HCT116 (cell line): ENCODE measurements around the gene TWNK. TPM values are rescaled to one million over a fixed set of nuclear protein-coding genes. Genes with fewer than 3 reads are reported as not detected.

Source experiments
- ATAC-seq: fragments of 200-7000 bp; cut with Tn5 transposase; 2 replicates; pipeline ENCODE4 v1.9.1; 2020; ENCODE audit warnings: mild to moderate bottlenecking, moderate library complexity
- BruUV-seq: library from RNA; stranded (reverse); fragments of 400-500 nt; replicated peaks from 2 replicates; lab custom pipeline; 2021; lab: Mats Ljungman, UMichigan
- CTCF ChIA-PET: fragments of 300-600 bp; sonication (Branson Sonifier 250); formaldehyde crosslinking; loops from one replicate; lab custom pipeline; 2021; ENCODE audit warnings: antibody characterized with exemption; lab: Charles Lee
- POLR2A ChIA-PET: fragments of 300-600, 350-600 bp; sonication (Branson Sonifier 250); formaldehyde crosslinking; loops from one replicate; lab custom pipeline; 2021; ENCODE audit warnings: antibody characterized with exemption; lab: Charles Lee
- RAD21 ChIA-PET, 2 experiments: fragments of 300-600 bp; sonication (Branson Sonifier 250); formaldehyde crosslinking; loops; one replicate each; lab custom pipeline; 2023; ENCODE audit warnings: low total read pairs in 2 of 2; ENCODE audit not compliant: uncharacterized antibody in 2 of 2, unreplicated experiment in 2 of 2, low non-redundant PET in 1 of 2; lab: Charles Lee
- DNase-seq: peaks from one replicate; pipeline ENCODE4 v3.0.0-alpha.2; 2010; ENCODE audit warnings: low read depth, low spot score
- H2AFZ ChIP-seq: fragments of 200-600 bp; shearing (Covaris generic), sonication (generic); 2 replicates; pipeline ENCODE4 v1.6.1; 2017; ENCODE audit warnings: low read depth, mixed run types, mixed read lengths, antibody characterized with exemption, low read length; ENCODE audit not compliant: poor library complexity, severe bottlenecking
- H3K27ac ChIP-seq: 2 replicates; pipeline ENCODE4 v1.5.1; 2012; ENCODE audit warnings: low read depth, low read length
- H3K27me3 ChIP-seq: fragments of 200-600 bp; sonication (generic); 2 replicates; pipeline ENCODE4 v1.6.1; 2016; ENCODE audit warnings: mixed run types, low read length, mixed read lengths; ENCODE audit not compliant: insufficient read depth
- H3K36me3 ChIP-seq, 2 experiments: fragments of 200-500 bp in 1 of 2; fragments of 200-600 bp in 1 of 2; sonication (Bioruptor generic) in 1 of 2; sonication (generic) in 1 of 2; 2 replicates each; pipeline versions ENCODE4 v1.5.1 to v1.6.1; 2014 to 2016; ENCODE audit warnings: low read length in 2 of 2, inconsistent platforms in 1 of 2, mixed read lengths in 1 of 2, mixed run types in 1 of 2; ENCODE audit not compliant: insufficient read depth in 2 of 2, control insufficient read depth in 1 of 2
- H3K4me1 ChIP-seq, 2 experiments: fragments of 200-600 bp in 1 of 2; sonication (generic) in 1 of 2; 2 replicates each; pipeline versions ENCODE4 v1.5.1 to v1.6.1; 2012 to 2017; ENCODE audit warnings: low read length in 2 of 2, inconsistent platforms in 1 of 2, mild to moderate bottlenecking in 1 of 2, mixed read lengths in 1 of 2, mixed run types in 1 of 2, moderate library complexity in 1 of 2; ENCODE audit not compliant: insufficient read depth in 2 of 2, control insufficient read depth in 1 of 2
- H3K4me2 ChIP-seq: fragments of 200-600 bp; sonication (generic); 2 replicates; pipeline ENCODE4 v1.6.1; 2017; ENCODE audit warnings: mixed run types, low read length, mixed read lengths
- H3K4me3 ChIP-seq, 2 experiments: fragments of 200-600 bp in 1 of 2; sonication (generic) in 1 of 2; replicated peaks in 1 of 2; 2 replicates each; pipeline ENCODE4 v1.5.1; 2011 to 2016; ENCODE audit warnings: low read length in 2 of 2, control low read depth in 1 of 2, low read depth in 1 of 2, mild to moderate bottlenecking in 1 of 2, mixed read lengths in 1 of 2, mixed run types in 1 of 2
- H3K79me2 ChIP-seq: fragments of 200-600 bp; sonication (generic); 2 replicates; pipeline ENCODE4 v1.6.1; 2017; ENCODE audit warnings: mild to moderate bottlenecking, mixed run types, low read length, moderate library complexity, mixed read lengths; ENCODE audit not compliant: insufficient read depth
- H3K9ac ChIP-seq: fragments of 200-600 bp; sonication (generic); 2 replicates; pipeline ENCODE4 v1.6.1; 2016; ENCODE audit warnings: low read length, mixed read lengths
- H3K9me2 ChIP-seq: fragments of 200-600 bp; sonication (generic), shearing (Covaris generic); 2 replicates; pipeline ENCODE4 v1.6.1; 2017; ENCODE audit warnings: mixed run types, mild to moderate bottlenecking, moderate library complexity; ENCODE audit not compliant: insufficient read depth
- H3K9me3 ChIP-seq, 2 experiments: fragments of 200-500 bp in 1 of 2; fragments of 200-600 bp in 1 of 2; sonication (Bioruptor generic) in 1 of 2; sonication (generic) in 1 of 2; 2 replicates each; pipeline ENCODE4 v1.6.1; 2014 to 2017; ENCODE audit warnings: low read length in 2 of 2, mixed read lengths in 2 of 2, inconsistent platforms in 1 of 2, low read depth in 1 of 2, mild to moderate bottlenecking in 1 of 2, mixed run types in 1 of 2, moderate library complexity in 1 of 2; ENCODE audit not compliant: control insufficient read depth in 1 of 2, insufficient read depth in 1 of 2
- H4K20me1 ChIP-seq: fragments of 200-600 bp; sonication (generic), shearing (Covaris generic); 2 replicates; pipeline ENCODE4 v1.6.1; 2017; ENCODE audit warnings: mixed run types, mild to moderate bottlenecking, moderate library complexity; ENCODE audit not compliant: insufficient read depth
- CBX3 ChIP-seq: IDR thresholded peaks from 2 replicates; pipeline ENCODE4 v1.6.1; 2012; ENCODE audit warnings: low read depth
- CEBPB ChIP-seq: IDR thresholded peaks from 2 replicates; pipeline ENCODE4 v1.6.1; 2012; ENCODE audit warnings: low read depth
- EGR1 ChIP-seq: IDR thresholded peaks from 2 replicates; pipeline ENCODE4 v1.6.1; 2012; ENCODE audit warnings: low read depth
- EZH2phosphoT487 ChIP-seq: fragments of 200-600 bp; IDR thresholded peaks from 2 replicates; pipeline ENCODE4 v1.6.1; 2018; ENCODE audit warnings: antibody characterized with exemption, borderline replicate concordance
- POLR2A ChIP-seq: IDR thresholded peaks from 2 replicates; pipeline ENCODE4 v1.7.0; 2011; ENCODE audit warnings: borderline replicate concordance; ENCODE audit not compliant: insufficient read depth, insufficient read length; ENCODE audit errors: extremely low read depth
- POLR2AphosphoS5 ChIP-seq: IDR thresholded peaks from 2 replicates; pipeline ENCODE4 v1.6.1; 2011; ENCODE audit warnings: mild to moderate bottlenecking, low read depth, low read length, moderate library complexity
- SIN3A ChIP-seq: IDR thresholded peaks from 2 replicates; pipeline ENCODE4 v1.6.1; 2012; ENCODE audit warnings: low read depth
- SRF ChIP-seq: IDR thresholded peaks from 2 replicates; pipeline ENCODE4 v1.6.1; 2012; ENCODE audit warnings: low read depth
- TCF7L2 ChIP-seq: IDR thresholded peaks from 2 replicates; pipeline ENCODE4 v1.7.0; 2011; ENCODE audit warnings: borderline replicate concordance, inconsistent platforms; ENCODE audit not compliant: insufficient read depth, insufficient read length; ENCODE audit errors: extremely low read depth
- YY1 ChIP-seq: IDR thresholded peaks from 2 replicates; pipeline ENCODE4 v1.6.1; 2011; ENCODE audit warnings: low read length, low read depth, moderate library complexity, mild to moderate bottlenecking; ENCODE audit not compliant: insufficient replicate concordance; ENCODE audit errors: extremely low read depth
- ZFX ChIP-seq: fragments of 450-650 bp; IDR thresholded peaks from 2 replicates; pipeline ENCODE4 v1.6.1; 2017
- ZNF274 ChIP-seq: fragments of 200-500 bp; sonication (Bioruptor generic); IDR thresholded peaks from 2 replicates; pipeline ENCODE4 v1.6.1; 2014; ENCODE audit warnings: mild to moderate bottlenecking, low read depth, low read length, inconsistent platforms
- intact Hi-C: fragments of 100-400 bp; cut with micrococcal nuclease; formaldehyde crosslinking; loops from 2 replicates; pipeline ENCODE4 v1.10.0; 2022
- total RNA-seq: library from RNA; stranded (reverse); gene quantifications from one replicate; pipeline ENCODE4 v1.2.1, GENCODE V29; 2021; ENCODE audit not compliant: unreplicated experiment
- TF ChIP-seq, protein P1 (sequence below): IDR thresholded peaks from 2 replicates; pipeline ENCODE4 v1.6.1; 2012
- TF ChIP-seq, protein P2 (sequence below), 3 experiments: fragments of 200-600 bp in 1 of 3; sonication (generic) in 1 of 3; IDR thresholded peaks in 2 of 3; conservative IDR thresholded peaks in 1 of 3; 2 replicates each; pipeline ENCODE4 v1.5.1; 2012 to 2017; ENCODE audit warnings: low read depth in 2 of 3, low read length in 2 of 3, antibody characterized with exemption in 1 of 3, borderline replicate concordance in 1 of 3, control low read depth in 1 of 3, mild to moderate bottlenecking in 1 of 3, mixed read lengths in 1 of 3, mixed run types in 1 of 3, moderate library complexity in 1 of 3; ENCODE audit not compliant: insufficient read depth in 1 of 3

TWNK gene
- total RNA-seq, 1 experiment from 2014 or later: 42.1 TPM

DNA sequence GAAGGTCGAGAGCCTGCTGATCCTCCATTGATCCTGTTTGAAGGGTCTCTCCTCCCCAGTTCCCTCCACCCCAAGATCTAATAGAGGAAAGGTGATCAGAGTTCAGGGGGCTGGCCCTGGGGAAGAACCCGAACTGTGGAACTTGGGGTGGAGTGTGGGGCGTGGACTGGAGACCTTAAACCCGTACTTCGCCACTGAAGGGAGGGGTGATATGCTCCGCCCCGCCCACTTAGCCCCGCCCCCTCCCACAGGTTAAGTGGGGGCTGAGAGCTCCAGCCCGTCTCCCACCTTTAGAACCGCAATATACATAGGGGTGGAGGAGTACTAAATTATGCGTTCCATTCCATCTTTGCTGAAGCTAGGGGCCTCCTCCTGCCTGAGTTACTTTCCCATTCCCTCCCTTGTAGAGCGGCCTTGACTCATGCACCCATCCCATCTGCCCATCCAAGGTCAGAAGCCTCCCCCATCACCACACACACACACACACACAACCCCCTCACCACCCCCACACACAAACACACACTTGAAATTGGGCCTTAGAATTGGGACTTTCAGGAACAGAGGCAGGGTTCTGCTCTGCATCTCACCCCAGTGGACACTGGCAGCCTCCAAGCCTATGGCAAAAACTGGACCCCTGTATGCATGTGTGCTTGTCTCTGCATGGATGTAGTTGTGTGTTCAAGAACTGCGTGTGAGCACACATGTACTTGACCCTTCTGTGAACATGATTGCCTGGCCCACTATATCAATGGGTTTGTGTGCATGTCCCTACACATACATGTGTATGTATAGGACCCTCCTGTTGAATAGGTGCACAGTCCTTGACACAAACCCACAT lies 17.0 kb upstream of the TWNK start:
- peak; percentile 61 for ATAC-seq
- TF ChIP-seq POLR2AphosphoS5: 0 out of 2 replicates have a peak, but pooled peaks have one; percentile 22
- TF ChIP-seq, protein P1, sequence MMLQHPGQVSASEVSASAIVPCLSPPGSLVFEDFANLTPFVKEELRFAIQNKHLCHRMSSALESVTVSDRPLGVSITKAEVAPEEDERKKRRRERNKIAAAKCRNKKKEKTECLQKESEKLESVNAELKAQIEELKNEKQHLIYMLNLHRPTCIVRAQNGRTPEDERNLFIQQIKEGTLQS: no peak
- Histone ChIP-seq H3K9me2 (no peaks in the 10 kb centered on the region), H3K4me3 (peak overlapping the region; percentile 66 to 86), H3K27me3 (no peaks in the 10 kb centered on the region), H4K20me1 (no peaks in the 10 kb centered on the region), H3K4me2 (peak overlapping the region; percentile 98), H3K4me1 (peaks cover 7 to 32% of the 10 kb centered on the region in 2 experiments; a peak in 3 of 4 replicates), H3K27ac (no peak overlapping the region; the same call in 1 of the 2 replicates), H3K9ac (peak overlapping the region; percentile 75), H3K36me3 (peaks cover 0 to 4% of the 10 kb centered on the region in 2 experiments; a peak in 2 of 4 replicates), H3K79me2 (no peaks in the 10 kb centered on the region), H2AFZ (peak overlapping the region; percentile 91), H3K9me3 (no peaks in the 10 kb centered on the region)
- peak; percentile 26 for DNase-seq
- ChIA-PET POLR2A (interaction anchor here (0.7 kb wide), 1 partner anchor 13 kb away, joined by 3 read pairs; no protein-coding TSS in a partner anchor), RAD21 (no interaction called here), CTCF (interaction anchor here (1.0 to 1.7 kb wide), 3 partner anchors 11 to 44 kb away, joined by 4 to 9 read pairs (median 5); no protein-coding TSS in a partner anchor)
- TSS peak; percentile 25 for BruUV-seq
- intact Hi-C loops: no loop called here

DNA sequence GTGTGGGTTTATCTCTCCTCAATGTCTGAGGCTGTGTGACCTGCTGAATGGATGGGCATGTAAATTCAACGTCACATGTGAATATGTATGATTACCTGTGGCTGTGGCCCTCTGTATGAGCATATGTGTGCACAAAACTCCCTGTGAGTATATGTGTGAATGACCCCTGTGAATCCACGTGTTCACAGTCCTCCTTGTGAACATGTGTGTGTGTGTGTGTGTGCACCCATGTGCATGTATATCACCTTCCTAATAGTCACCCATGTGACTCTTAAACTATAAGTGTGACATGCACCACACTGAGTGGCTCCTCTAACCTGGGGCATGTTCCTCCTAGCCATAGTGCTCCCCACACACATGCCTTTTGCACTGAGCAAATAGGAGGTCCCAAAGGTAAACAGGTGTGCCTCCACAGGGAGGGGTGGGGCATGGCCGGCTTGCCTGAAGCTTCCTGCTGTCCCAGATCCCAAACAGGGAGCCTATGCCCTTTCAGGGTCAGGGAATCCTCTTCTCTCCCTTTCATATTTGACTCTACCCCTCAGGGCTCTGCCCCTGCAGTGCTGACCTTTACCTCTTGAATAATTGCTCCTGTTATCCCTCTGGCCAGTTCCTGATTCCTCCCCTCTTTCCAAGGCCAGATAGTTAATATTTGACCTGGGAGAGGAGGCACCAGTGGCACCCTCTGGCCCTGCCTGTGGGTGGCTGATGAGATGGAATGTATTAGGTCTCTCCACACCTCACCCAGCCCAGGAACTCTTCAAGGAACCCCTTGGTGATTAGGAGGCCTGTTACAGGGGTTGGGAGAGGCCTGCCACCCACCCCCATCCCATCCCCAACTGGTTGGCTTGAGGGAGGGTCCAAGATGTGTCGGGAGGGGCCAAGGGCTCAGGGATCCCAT lies 16.2 kb upstream of the TWNK start:
- no peaks in the 10 kb centered on the region for H4K20me1 ChIP-seq
- CTCF ChIA-PET: no interaction called here
- no peak overlapping the region for H2AFZ ChIP-seq
- no peaks in the 10 kb centered on the region for H3K9me3 ChIP-seq
- ATAC-seq (no peak), DNase-seq (no peak)
- intact Hi-C loops: no loop called here
- H3K9me2 ChIP-seq: no peaks in the 10 kb centered on the region
- BruUV-seq: no TSS peak
- H3K27me3 ChIP-seq: no peaks in the 10 kb centered on the region
- H3K36me3 ChIP-seq: peaks cover 0 to 4% of the 10 kb centered on the region in 2 experiments; a peak in 2 of 4 replicates
- no peak overlapping the region; the same call in 1 of the 2 replicates for H3K9ac ChIP-seq
- no peaks in the 10 kb centered on the region for H3K79me2 ChIP-seq
- RAD21 ChIA-PET: no interaction called here
- H3K4me2 ChIP-seq: peak overlapping the region; percentile 98
- H3K27ac ChIP-seq: peak overlapping the region; percentile 6; the same call in 1 of the 2 replicates
- POLR2A ChIA-PET: interaction anchor here (0.7 kb wide), 1 partner anchor 14 kb away, joined by 3 read pairs; no protein-coding TSS in a partner anchor
- peaks cover 7 to 32% of the 10 kb centered on the region in 2 experiments; a peak in 3 of 4 replicates for H3K4me1 ChIP-seq
- no peak overlapping the region for H3K4me3 ChIP-seq
- TF ChIP-seq SIN3A (no peak), SRF (no peak), ZNF274 (no peak), EGR1 (no peak), POLR2A (no peak), YY1 (no peak), CEBPB (no peak), TCF7L2 (no peak), CBX3 (no peak), ZFX (no peak), EZH2phosphoT487 (no peak)
- TF ChIP-seq, protein P1: no peak
- TF ChIP-seq, protein P2, sequence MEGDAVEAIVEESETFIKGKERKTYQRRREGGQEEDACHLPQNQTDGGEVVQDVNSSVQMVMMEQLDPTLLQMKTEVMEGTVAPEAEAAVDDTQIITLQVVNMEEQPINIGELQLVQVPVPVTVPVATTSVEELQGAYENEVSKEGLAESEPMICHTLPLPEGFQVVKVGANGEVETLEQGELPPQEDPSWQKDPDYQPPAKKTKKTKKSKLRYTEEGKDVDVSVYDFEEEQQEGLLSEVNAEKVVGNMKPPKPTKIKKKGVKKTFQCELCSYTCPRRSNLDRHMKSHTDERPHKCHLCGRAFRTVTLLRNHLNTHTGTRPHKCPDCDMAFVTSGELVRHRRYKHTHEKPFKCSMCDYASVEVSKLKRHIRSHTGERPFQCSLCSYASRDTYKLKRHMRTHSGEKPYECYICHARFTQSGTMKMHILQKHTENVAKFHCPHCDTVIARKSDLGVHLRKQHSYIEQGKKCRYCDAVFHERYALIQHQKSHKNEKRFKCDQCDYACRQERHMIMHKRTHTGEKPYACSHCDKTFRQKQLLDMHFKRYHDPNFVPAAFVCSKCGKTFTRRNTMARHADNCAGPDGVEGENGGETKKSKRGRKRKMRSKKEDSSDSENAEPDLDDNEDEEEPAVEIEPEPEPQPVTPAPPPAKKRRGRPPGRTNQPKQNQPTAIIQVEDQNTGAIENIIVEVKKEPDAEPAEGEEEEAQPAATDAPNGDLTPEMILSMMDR (IDR thresholded peaks at IDR 0.05 in 2 of 3, conservative IDR thresholded peaks at IDR 0.05 in 1 of 3; ENCODE audit: borderline replicate concordance in 1 of 3, insufficient read depth in 1 of 3, low read depth in 2 of 3, low read length in 2 of 3): no peak
